ENCODE measurements around the gene PRDM16. TPM values are rescaled to one million over a fixed set of nuclear protein-coding genes. Genes with fewer than 3 reads are reported as not detected.

PRDM16 gene
- total and polyA plus RNA-seq, 2 of the 13 experiments (the other 11 are each of a cell fraction or from before 2014, with no cell fraction given) = 0.15 to 0.81 TPM

- TF ChIP-seq, protein P1, sequence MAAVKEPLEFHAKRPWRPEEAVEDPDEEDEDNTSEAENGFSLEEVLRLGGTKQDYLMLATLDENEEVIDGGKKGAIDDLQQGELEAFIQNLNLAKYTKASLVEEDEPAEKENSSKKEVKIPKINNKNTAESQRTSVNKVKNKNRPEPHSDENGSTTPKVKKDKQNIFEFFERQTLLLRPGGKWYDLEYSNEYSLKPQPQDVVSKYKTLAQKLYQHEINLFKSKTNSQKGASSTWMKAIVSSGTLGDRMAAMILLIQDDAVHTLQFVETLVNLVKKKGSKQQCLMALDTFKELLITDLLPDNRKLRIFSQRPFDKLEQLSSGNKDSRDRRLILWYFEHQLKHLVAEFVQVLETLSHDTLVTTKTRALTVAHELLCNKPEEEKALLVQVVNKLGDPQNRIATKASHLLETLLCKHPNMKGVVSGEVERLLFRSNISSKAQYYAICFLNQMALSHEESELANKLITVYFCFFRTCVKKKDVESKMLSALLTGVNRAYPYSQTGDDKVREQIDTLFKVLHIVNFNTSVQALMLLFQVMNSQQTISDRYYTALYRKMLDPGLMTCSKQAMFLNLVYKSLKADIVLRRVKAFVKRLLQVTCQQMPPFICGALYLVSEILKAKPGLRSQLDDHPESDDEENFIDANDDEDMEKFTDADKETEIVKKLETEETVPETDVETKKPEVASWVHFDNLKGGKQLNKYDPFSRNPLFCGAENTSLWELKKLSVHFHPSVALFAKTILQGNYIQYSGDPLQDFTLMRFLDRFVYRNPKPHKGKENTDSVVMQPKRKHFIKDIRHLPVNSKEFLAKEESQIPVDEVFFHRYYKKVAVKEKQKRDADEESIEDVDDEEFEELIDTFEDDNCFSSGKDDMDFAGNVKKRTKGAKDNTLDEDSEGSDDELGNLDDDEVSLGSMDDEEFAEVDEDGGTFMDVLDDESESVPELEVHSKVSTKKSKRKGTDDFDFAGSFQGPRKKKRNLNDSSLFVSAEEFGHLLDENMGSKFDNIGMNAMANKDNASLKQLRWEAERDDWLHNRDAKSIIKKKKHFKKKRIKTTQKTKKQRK (IDR thresholded peaks at IDR 0.05; ENCODE audit: low read length) = no peak
- TF ChIP-seq ZNF768 (CRISPR knock-in tag; IDR thresholded peaks at IDR 0.05) = no peak
- TF ChIP-seq XBP1 (CRISPR knock-in tag; IDR thresholded peaks at IDR 0.05) = no peak
- TF ChIP-seq ZNF605 (CRISPR knock-in tag; IDR thresholded peaks at IDR 0.05) = no peak
- no peak for TF ChIP-seq TAF15 (IDR thresholded peaks at IDR 0.05; ENCODE audit: low read depth, low read length, poor library complexity, severe bottlenecking)
- no peak for TF ChIP-seq SP2 (CRISPR knock-in tag; IDR thresholded peaks at IDR 0.05)
- TF ChIP-seq MXI1 (IDR thresholded peaks at IDR 0.05; ENCODE audit: borderline replicate concordance, low read depth, low read length) = no peak
- no peak for TF ChIP-seq ZFP82 (CRISPR knock-in tag; IDR thresholded peaks at IDR 0.05; ENCODE audit: borderline replicate concordance)
- TF ChIP-seq, protein P2, sequence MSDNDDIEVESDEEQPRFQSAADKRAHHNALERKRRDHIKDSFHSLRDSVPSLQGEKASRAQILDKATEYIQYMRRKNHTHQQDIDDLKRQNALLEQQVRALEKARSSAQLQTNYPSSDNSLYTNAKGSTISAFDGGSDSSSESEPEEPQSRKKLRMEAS (IDR thresholded peaks at IDR 0.05) = peak; percentile 92
- TF ChIP-seq ZNF160 (CRISPR knock-in tag; IDR thresholded peaks at IDR 0.05) = no peak
- TF ChIP-seq FOXA3 (CRISPR knock-in tag; IDR thresholded peaks at IDR 0.05) = peak; percentile 69
- TF ChIP-seq ZFP36L2 (CRISPR knock-in tag; IDR thresholded peaks at IDR 0.05) = no peak
- no peak for TF ChIP-seq KMT2A (CRISPR knock-in tag; IDR thresholded peaks at IDR 0.05)
- no peak for TF ChIP-seq GLMP (CRISPR knock-in tag; IDR thresholded peaks at IDR 0.05; ENCODE audit: borderline replicate concordance)
- TF ChIP-seq ZNF552 (CRISPR knock-in tag; IDR thresholded peaks at IDR 0.05; ENCODE audit: borderline replicate concordance) = no peak
- no peak for TF ChIP-seq ZNF256 (CRISPR knock-in tag; conservative IDR thresholded peaks at IDR 0.05)
- TF ChIP-seq DMAP1 (CRISPR knock-in tag; IDR thresholded peaks at IDR 0.05) = no peak
- TF ChIP-seq, protein P3, sequence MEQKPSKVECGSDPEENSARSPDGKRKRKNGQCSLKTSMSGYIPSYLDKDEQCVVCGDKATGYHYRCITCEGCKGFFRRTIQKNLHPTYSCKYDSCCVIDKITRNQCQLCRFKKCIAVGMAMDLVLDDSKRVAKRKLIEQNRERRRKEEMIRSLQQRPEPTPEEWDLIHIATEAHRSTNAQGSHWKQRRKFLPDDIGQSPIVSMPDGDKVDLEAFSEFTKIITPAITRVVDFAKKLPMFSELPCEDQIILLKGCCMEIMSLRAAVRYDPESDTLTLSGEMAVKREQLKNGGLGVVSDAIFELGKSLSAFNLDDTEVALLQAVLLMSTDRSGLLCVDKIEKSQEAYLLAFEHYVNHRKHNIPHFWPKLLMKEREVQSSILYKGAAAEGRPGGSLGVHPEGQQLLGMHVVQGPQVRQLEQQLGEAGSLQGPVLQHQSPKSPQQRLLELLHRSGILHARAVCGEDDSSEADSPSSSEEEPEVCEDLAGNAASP (CRISPR knock-in tag; IDR thresholded peaks at IDR 0.05; ENCODE audit: borderline replicate concordance) = no peak
- TF ChIP-seq TBX2 (CRISPR knock-in tag; IDR thresholded peaks at IDR 0.05; ENCODE audit: borderline replicate concordance) = peak; percentile 80
- TF ChIP-seq NR2F6 (IDR thresholded peaks at IDR 0.05) = peak; percentile 31; the same call in 1 of the 2 replicates
- peak; percentile 25; the same call in 1 of the 2 replicates for TF ChIP-seq NR2F6 (CRISPR knock-in tag; IDR thresholded peaks at IDR 0.05)
- TF ChIP-seq TOE1 (CRISPR knock-in tag; IDR thresholded peaks at IDR 0.05) = no peak
- TF ChIP-seq RFXAP (CRISPR knock-in tag; IDR thresholded peaks at IDR 0.05; ENCODE audit: borderline replicate concordance) = no peak
- TF ChIP-seq GMEB1 (CRISPR knock-in tag; IDR thresholded peaks at IDR 0.05; ENCODE audit: borderline replicate concordance) = no peak
Measured at GRCh38 chr1:3355894-3356826, 287.2 kb downstream of the PRDM16 start (continued).
